ENCODE measurements around the gene ACIN1.

Gene ACIN1

DNA sequence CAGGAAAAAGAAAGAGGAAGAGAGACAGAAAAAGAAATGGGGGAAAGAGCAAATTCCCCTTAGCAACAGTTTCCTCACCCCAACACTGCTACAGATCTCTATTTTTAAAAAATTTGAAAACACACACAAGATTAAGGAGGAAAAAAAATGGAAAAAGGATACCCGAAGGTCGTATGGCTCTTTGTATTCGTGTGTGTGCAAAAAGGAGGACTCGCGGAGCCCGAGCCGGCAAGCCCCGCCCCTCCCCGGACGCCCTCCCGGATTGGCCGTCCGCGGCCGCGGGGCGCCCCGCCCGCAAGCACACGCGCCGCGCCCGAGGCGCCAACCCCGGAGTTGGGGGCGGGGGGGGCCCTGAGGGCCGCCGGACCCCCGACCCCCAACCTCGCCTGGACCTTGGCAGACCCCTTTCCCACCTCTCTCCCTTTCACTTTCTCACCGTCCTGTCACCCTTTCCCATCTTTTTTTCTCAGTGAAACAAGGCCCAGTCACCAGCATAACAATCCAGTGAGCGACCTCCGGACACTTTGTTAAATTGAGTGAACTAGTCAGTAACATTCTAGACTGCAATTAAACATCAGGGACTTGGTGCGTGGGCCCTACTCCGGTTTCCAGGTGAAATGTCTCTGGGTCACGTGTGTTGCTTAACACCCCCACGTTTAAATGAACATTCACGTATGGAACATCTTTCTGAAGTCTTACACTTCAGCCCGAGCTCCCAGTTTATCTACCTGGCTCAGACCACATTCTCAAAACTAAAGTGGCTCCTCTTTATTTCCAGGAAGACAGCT lies 84.8 kb downstream of the ACIN1 start, which contains the start of gene C14orf93:
TSS of gene C14orf93 (minus strand) at position 205 of the 788 bp plus-strand sequence. CDS start 11,120 bp downstream, outside the sequence.
- DNase-seq, result peak; percentile 10

DNA sequence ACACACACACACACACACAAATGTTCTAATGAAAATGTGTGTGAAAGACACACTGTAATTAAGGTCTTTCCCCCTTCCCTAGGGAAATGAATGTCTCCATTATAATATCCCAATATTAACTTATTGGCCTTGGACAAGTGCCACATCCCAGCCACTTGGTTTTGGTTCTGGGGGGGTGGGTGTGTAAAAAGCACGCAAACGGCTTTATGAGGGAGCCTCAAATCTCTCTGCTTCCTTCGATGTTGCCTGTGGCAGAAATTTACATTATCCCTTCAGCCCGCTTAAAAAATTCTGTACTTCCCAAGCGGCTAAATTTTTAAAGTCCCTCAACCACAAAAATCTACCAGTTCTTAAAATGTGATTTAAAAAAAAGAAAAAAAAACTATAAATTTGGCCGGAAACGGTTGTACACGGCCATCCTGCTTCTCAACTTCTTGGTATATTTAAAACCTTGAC lies 85.4 kb downstream of the ACIN1 start:
- DNase-seq, result no peak

DNA sequence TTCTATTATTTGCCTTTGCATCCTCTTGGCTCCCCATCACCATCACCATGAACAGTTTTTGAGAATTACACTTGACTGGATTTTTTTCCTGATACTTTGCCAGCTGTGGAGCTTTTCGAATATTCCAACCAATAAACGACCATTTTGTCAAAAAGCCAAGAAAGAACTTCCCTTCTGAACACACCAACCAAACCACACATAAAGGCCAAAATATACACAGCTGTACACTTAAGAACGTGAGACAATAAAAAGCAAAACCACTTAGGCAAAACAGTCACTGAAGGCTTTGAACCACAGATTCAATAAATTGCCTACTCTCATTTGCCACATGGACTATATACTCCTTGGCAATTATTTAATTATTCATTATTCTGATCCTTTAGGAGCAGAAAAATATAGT lies 86.1 kb downstream of the ACIN1 start:
- no peak for DNase-seq
